ENCODE results near the gene PDE8A. TPM values are rescaled to one million over a fixed set of nuclear protein-coding genes. Genes with fewer than 3 reads are reported as not detected.

Gene PDE8A
- total RNA-seq, 4 donors from 2014 or later, result 14.0 to 28.6 (median 22.2) TPM

- Histone ChIP-seq H3K4me3 (no peak overlapping the region), H3K27me3 (no peaks in the 10 kb centered on the region), H3K9me3 (no peaks in the 10 kb centered on the region), H3K27ac (no peak overlapping the region), H3K4me1 (peaks cover 11 to 50% (median 25%) of the 10 kb centered on the region in 3 donors), H3K36me3 (no peaks in the 10 kb centered on the region)
- DNase-seq, result no peak
- 43 to 56% methylated on average over 6 of the region's 6 CpGs for WGBS, 2 donors
- intact Hi-C loops (cut with DNase I), result no loop called here
- no peak for TF ChIP-seq CTCF (IDR thresholded peaks at IDR 0.05)
- no peak for TF ChIP-seq POLR2A (IDR thresholded peaks at IDR 0.05)
Observed at GRCh38 chr15:85022860-85023403, 41.3 kb downstream of the PDE8A start.

GRCh38 chr15:85024003-85024402 is 42.3 kb downstream of the PDE8A start:
- 85 to 86% methylated on average over 3 of the region's 3 CpGs for WGBS, 2 donors
- no peak for DNase-seq
- H3K9me3 ChIP-seq, result no peaks in the 10 kb centered on the region
- no peak overlapping the region for H3K27ac ChIP-seq
- peaks cover 11 to 50% (median 25%) of the 10 kb centered on the region in 3 donors for H3K4me1 ChIP-seq
- no peak for TF ChIP-seq CTCF (IDR thresholded peaks at IDR 0.05)
- TF ChIP-seq POLR2A (IDR thresholded peaks at IDR 0.05), result no peak
- intact Hi-C loops (cut with DNase I), result no loop called here
- no peaks in the 10 kb centered on the region for H3K27me3 ChIP-seq
- no peak overlapping the region for H3K4me3 ChIP-seq
- no peaks in the 10 kb centered on the region for H3K36me3 ChIP-seq

DNA sequence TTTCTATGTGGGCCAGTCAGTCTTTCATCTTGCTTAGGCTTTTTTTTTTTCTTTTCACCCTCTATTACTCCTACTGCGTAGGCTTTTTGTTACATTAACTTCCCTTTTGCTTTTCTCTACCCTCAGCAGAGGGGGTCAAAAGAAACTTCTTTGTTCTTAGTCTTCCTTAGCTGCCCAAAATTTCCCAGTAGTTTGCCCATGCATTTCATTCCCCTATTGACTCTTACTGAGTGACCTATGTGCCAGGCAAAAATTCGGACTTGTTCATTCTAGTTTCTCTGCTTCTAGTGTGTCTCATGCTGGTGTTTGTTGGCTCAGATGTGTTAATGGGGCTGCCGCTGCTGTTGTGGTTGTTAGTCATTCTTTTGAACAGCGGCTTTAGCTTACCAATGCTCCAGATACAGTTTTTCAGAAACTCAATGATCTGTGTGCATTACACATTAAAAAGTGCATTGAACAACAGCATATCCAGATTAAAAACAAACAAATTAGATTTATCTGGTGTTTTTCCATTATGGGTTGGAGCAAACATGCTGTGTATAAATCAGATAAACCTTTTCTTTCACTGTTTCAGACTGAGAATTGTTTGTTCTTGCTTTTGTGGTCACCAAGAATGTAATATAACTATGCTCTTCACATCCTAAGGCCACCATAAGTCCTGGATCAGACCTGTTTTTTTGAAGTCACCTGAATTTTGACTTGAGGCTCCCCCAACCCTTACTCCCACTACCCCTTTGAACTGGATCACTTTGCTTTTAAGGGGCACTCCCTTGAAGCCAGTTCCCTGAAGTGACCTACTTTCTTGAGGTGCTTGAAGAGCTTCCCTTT is 43.1 kb downstream of the PDE8A start:
- DNase-seq, result no peak
- WGBS, 2 donors, result 29 to 30% methylated on average over 4 of the region's 4 CpGs
- no peaks in the 10 kb centered on the region for H3K9me3 ChIP-seq
- peaks cover 11 to 51% (median 25%) of the 10 kb centered on the region in 3 donors for H3K4me1 ChIP-seq
- no peak overlapping the region for H3K4me3 ChIP-seq
- intact Hi-C loops (cut with DNase I), result no loop called here
- no peaks in the 10 kb centered on the region for H3K36me3 ChIP-seq
- no peak for TF ChIP-seq CTCF (IDR thresholded peaks at IDR 0.05)
- TF ChIP-seq POLR2A (IDR thresholded peaks at IDR 0.05), result no peak
- H3K27ac ChIP-seq, result no peak overlapping the region
- no peaks in the 10 kb centered on the region for H3K27me3 ChIP-seq

DNA sequence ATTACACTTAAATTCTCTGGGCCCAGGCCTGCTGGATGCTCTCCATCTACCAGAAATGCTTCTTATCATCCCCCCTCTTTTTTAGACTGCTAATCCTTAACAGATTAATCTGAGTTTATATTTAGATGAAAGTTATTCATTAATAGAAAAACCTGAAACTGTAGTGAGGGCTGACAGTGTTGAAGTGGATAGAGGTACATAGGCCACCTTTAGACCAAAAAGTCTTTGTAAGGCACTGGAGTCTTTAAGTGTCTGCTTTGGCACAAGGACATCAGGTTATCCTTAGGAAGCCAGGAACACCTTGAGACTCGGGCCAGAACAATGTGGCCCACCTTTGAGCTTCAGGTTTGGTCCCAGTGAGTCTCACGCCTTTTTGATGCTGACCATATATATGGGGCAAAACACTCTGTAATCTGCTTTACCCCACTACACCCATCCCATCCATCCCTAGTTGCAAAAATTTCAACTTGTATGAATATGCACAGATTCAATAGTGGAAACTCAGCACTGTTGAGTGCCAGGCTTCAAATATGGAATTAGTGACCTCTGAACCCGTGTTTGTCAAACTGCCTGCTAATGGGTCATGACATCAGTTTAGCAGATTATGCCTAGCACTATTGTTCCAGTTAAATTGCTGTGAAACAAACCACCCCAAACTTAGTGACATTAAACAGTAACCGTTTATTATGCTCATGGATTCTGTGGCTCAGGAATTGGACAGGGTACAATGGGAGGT is 44.0 kb downstream of the PDE8A start:
- peak overlapping the region in 1 of 4 donors; percentile 12 for H3K27ac ChIP-seq
- intact Hi-C loops (cut with DNase I), result no loop called here
- DNase-seq, result no peak
- H3K4me1 ChIP-seq, result peaks cover 11 to 55% (median 33%) of the 10 kb centered on the region in 3 donors
- no peak overlapping the region for H3K4me3 ChIP-seq
- 75 to 88% methylated on average over 3 to 4 of the region's 4 CpGs for WGBS, 2 donors
- H3K36me3 ChIP-seq, result no peaks in the 10 kb centered on the region
- no peaks in the 10 kb centered on the region for H3K9me3 ChIP-seq
- TF ChIP-seq POLR2A (IDR thresholded peaks at IDR 0.05) (no peak), CTCF (IDR thresholded peaks at IDR 0.05) (no peak)
- no peaks in the 10 kb centered on the region for H3K27me3 ChIP-seq
